ENCODE data around the gene RNF103.
"Not testable (repeated sequence)": the region's sequence is repeated elsewhere in the genome, so short reads cannot be mapped to it uniquely, and the experiment has no call there.

The RNF103 gene

GRCh38 chr2:86622519-86623042 lies 1.1 kb downstream of the RNF103 start:
- FAIRE-seq: no peak

- FAIRE-seq: no peak
These were observed 2.3 kb downstream of the RNF103 start for GRCh38 chr2:86621280-86621943.

GRCh38 chr2:86617738-86618137 lies 5.9 kb downstream of the RNF103 start:
- FAIRE-seq: no peak

- FAIRE-seq: no peak
These were observed 6.5 kb downstream of the RNF103 start for GRCh38 chr2:86617153-86617552.

GRCh38 chr2:86616502-86616901 lies 7.2 kb downstream of the RNF103 start:
- no peak for FAIRE-seq

- FAIRE-seq: no peak
These were observed 8.1 kb downstream of the RNF103 start for GRCh38 chr2:86615596-86615995.

- no peak for FAIRE-seq
These were observed 10.2 kb downstream of the RNF103 start for GRCh38 chr2:86613515-86613914.

- no peak for FAIRE-seq
These were observed 12.8 kb downstream of the RNF103 start for GRCh38 chr2:86610871-86611270.

GRCh38 chr2:86608832-86609410 lies 14.7 kb downstream of the RNF103 start:
- no peak for FAIRE-seq

GRCh38 chr2:86603905-86604304 lies 19.8 kb downstream of the RNF103 start:
- FAIRE-seq: no peak

- no peak for FAIRE-seq
These were observed 24.7 kb downstream of the RNF103 start for GRCh38 chr2:86598966-86599365.

- FAIRE-seq: no peak
These were observed 27.5 kb downstream of the RNF103 start for GRCh38 chr2:86596118-86596517.

- no peak for FAIRE-seq
These were observed 30.4 kb downstream of the RNF103 start for GRCh38 chr2:86593266-86593665.

- no peak for FAIRE-seq
These were observed 31.0 kb downstream of the RNF103 start for GRCh38 chr2:86592547-86593230.

- not testable (repeated sequence) for FAIRE-seq
These were observed 34.0 kb downstream of the RNF103 start for GRCh38 chr2:86589701-86590100.

GRCh38 chr2:86584151-86584913 lies 39.3 kb downstream of the RNF103 start:
- no peak for FAIRE-seq

- no peak for FAIRE-seq
These were observed 43.1 kb downstream of the RNF103 start for GRCh38 chr2:86580560-86580959.

GRCh38 chr2:86577817-86578456 lies 45.7 kb downstream of the RNF103 start:
- no peak for FAIRE-seq

GRCh38 chr2:86570059-86570458 lies 53.6 kb downstream of the RNF103 start:
- FAIRE-seq: no peak

- FAIRE-seq: no peak
These were observed 56.9 kb downstream of the RNF103 start for GRCh38 chr2:86566821-86567190.

GRCh38 chr2:86566158-86566820 lies 57.4 kb downstream of the RNF103 start:
- FAIRE-seq: no peak

GRCh38 chr2:86563650-86564061 lies 60.0 kb downstream of the RNF103 start:
- FAIRE-seq: no peak
